Frontal cortex (tissue), 4 donors: Measurements from ENCODE around the gene BCCIP. TPM values are rescaled to one million over a fixed set of nuclear protein-coding genes. Genes with fewer than 3 reads are reported as not detected.

Source experiments
- DNase-seq, 2 donors: peaks; one replicate each; pipeline ENCODE4 v3.0.0; 2012; ENCODE audit warnings: low spot score in 2 of 2
- FAIRE-seq: peaks from 2 replicates; lab custom pipeline; 2012; peaks lifted over from hg19 to GRCh38; lab: Jason Lieb, UNC
- total RNA-seq: library from RNA; depleted of rRNA; stranded (reverse); fragments of >200 nt; gene quantifications from one replicate; pipeline ENCODE4 v1.2.3, GENCODE V29; 2014
- donor health status: control.
- donor health status: control.
- donor health status: control.

The BCCIP gene
- total RNA-seq = 35.9 TPM

DNA sequence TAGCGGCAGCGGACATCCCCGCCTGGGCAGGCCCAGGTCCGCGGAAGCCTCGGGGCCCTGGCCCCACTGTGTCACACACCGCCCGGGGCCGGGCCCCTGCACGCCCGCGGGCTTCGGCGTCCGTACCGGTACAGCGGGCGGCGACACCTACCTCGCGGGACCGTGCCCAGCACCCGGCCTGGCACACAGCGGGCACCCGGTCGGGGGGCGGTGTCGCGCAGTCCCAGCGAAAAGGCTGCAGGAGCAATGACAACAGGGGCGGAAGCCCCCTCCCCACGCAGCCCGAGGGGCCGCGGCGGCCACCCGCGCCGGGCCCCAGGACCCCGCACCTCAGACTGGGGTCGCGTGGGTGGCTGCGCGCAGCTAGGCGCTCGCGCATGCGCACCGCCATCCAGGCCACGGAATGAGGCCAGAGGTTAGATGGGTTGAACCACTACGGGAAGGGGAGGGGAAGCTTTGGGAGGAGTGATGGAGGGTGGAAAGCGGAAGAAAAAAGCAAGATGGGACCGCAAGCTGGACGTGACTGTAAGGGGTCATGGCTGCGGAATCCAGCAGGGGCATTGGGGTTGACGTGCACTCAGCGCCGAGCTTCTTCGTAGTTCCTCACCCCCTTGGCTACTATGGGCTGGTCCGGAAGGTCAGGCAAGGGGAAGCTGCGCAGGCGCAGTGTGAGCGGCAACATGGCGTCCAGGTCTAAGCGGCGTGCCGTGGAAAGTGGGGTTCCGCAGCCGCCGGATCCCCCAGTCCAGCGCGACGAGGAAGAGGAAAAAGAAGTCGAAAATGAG lies at the start of gene BCCIP, which contains the start of gene UROS:
Gene BCCIP, plus strand, starts transcription at position 669 of the 785 bp plus-strand sequence. Its CDS starts 12 bp downstream, at position 681.
Gene UROS, minus strand, starts transcription at position 381 of the 785 bp plus-strand sequence. CDS start 6,759 bp downstream, outside the sequence.
- no peak for FAIRE-seq
- peak; percentile 89 to 93 for DNase-seq

- FAIRE-seq = no peak
Observed at GRCh38 chr10:125773687-125774543, 49.4 kb upstream of the BCCIP start.

DNA sequence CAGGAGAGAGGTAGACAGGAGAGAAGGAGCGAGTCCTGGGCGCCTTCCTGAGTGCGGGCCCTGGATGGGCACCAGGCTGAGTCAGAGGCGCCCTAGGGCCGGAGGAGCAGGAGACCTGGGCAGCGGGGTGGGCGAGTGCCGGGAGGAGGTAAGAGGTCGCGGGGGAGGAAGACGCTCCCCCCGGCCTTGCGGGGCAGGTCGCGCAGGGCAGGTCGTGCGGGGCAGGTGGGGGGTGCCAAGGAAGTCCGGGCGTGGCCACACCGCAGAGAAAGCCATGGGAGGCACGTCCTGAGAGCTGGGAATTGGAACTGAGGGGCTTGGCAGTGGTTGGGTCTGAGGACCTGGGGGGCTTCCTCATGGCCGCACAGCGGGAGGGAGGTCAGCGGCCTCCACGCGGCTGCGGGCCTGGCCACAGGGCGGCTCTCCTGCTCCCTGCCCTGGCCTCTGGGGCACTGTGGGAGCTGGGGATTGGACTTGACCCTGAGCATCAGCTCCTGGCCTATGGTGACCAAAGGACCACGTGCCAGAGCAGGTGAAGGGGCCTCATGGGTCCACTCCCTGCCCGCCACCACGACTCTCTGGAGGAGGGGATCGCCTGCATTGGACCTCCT lies 48.7 kb upstream of the BCCIP start:
- FAIRE-seq = no peak
- no peak for DNase-seq

More at GRCh38 chr10:125773687-125774543, 49.4 kb upstream of the BCCIP start:
- no peak for DNase-seq

DNA sequence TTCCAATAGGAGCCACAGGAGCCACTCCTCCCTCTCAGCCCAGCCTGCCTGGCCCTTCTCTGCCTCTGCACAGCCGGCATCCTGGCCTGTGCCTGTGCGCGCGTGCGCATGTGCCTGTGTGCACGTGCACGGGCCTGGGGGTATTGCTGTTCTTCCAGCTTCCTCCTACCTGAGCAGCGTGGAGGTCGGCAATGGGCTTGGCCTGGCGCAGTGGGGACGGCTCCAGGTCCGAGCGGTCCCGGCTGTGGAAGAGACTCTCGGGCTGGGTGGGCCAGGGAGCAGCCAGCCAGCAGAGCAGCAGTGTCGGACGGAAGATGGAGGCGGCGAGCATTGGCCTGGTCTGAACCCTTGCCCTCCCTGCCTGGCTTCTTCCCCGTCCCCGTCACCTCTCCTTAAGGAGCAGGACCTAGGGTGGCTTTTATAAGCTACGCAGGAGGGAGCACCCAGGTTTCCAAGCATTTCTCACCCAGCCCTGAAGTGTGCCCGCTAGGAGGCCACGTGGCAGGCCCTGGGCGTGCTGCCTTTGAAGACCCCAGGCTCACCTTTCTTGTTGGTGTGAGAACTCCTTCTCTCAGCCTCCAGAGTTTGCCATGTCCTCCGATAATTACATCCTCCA lies 47.7 kb upstream of the BCCIP start, which contains the start of gene MMP21:
Gene MMP21, minus strand, starts transcription at position 331 of the 616 bp plus-strand sequence. Its CDS starts 0 bp downstream, at position 331.
- no peak for DNase-seq

DNA sequence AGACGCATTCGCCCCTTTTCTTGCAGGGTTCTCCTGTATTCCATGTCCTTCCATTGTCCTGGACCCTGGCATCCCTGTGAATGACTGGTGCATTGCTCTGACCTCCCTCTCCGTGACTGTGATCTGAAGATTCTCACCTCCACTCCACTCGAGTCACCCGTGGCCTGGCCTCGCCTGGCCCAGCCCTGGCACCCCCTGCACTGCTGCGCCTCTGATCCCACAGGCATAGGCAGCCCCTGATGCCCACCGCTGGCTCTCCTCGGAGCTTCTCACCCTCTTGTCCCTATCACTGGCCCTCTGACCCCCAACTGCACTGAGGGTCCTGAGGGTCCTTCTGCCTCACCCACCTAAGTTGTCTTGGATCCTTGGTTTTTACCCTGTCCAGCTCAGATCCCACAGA lies 45.5 kb upstream of the BCCIP start:
- FAIRE-seq (no peak), DNase-seq (no peak)

More for the DNA sequence above, 47.7 kb upstream of the BCCIP start, which contains the start of gene MMP21:
- no peak for FAIRE-seq

DNA sequence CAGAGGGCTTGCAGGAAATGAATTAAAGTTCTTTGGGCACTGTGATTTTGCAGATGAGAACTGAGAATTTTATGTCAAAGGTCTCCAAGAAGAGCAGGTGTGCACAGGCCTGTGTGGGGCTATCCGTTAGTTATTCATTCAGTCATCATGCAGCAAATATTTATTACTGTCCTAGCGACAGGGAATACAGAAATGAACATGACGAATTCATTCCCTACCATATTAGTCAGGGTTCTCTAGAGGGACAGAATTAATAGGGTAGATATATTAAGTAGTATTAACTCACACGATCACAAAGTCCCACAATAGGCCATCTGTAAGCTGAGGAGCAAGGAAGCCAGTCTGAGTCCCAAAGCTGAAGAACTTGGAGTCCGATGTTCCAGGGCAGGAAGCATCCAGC lies 44.8 kb upstream of the BCCIP start:
- DNase-seq (no peak), FAIRE-seq (no peak)

DNA sequence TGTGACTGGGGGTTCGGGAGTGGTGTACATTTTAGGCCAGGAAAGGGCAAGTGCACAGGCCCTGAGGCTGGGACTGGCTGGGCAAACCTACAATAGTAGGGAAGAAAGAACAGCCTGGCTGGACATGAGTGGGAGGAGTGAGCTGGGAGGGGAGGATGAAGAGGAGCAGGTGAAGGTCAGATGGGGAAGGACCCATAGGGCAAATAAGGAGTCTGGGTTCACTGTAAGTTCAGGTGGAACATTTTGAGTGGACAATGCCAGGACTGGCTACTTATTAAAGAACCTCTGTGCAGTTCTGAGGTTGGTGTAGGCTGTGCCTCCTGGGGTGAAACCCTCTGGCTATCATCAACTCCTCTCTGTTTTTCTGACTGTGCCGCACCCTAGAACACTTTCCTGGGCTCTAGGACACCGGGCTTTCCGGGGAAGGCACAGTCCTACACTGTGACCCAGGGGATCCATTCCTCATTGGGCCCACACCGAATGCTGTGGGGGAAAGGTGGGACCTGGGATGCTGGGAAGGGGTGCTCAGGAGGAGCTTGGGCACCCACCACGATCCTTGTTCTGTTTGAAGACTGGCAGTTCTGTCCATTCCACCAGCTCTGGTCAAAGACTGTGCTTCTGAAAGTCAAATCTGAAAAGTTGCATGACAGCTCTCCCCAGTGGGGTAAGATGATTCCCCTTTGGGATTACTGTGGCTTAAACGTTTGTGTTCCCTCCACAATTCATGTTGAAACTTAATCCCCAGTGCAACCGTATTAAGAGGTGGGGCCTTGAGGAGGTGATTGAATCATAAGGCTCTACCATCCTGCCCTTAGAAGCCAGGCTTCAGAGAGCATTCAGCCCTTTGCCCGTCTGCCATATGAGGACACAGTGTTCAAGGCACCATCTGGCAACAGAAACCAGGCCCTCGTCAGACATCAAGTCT lies 43.7 kb upstream of the BCCIP start:
- FAIRE-seq = no peak
- DNase-seq = no peak

DNA sequence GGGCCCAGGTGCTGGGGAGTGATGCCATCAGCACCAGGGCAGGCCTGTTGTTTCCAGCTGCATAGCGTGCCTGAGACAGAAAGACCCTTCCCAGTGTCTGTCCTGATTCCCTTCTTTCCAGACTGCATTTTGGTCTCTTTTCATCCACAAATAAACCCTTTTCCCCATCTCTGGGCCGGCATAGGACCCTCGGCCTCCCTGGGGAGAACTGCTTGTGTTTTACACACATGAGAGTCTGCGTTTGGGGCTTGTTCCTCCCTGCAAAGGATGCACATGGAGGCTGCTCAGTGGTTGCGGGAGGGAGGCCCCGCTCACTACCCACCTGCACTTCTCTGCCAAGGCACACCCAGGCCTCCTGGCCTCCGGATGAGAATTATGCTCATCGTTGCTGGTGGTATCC lies 42.0 kb upstream of the BCCIP start:
- no peak for FAIRE-seq

GRCh38 chr10:125782054-125782453 lies 41.3 kb upstream of the BCCIP start:
- DNase-seq (no peak), FAIRE-seq (no peak)

More for the DNA sequence above, 42.0 kb upstream of the BCCIP start:
- no peak for DNase-seq

DNA sequence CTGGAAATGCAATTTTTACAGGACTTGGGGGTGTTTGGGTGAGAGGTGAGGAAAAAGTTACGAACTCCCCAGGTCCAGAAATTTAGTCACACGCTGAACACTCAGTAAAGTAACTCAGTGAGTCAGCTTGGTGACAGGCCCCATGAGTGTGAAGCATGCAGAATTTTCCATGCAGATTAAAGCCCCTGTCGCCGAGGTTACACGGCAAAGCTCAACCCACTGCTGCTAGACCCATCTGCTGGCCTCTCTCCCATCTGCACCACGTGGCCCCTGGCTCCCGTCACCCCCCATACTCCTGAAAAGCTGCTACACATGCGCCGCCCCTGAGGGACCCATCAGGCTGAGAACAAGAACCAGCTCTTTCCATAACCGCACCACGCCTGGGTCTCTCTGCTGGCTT lies 40.7 kb upstream of the BCCIP start:
- DNase-seq (no peak), FAIRE-seq (no peak)

GRCh38 chr10:125783408-125783807 lies 39.9 kb upstream of the BCCIP start:
- DNase-seq (no peak), FAIRE-seq (no peak)

DNA sequence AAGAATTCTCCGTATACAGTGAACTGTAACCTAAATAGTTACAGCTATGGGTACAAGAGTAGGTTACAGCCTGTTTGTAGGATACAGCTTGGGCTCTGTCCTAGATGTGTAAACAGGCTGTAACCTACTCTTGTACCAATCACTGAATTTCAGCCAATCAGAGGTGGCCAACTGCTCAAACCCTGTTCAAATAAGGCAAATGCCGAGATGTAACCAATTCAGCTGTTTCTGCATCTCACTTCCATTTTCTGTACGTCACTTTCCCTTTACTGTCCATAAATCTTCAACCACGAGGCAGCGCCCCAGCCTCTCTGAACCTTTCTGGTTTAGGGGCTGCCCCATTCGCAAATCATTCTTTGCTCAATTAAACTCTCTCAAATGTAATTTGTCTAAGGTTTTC lies 39.4 kb upstream of the BCCIP start:
- FAIRE-seq = no peak
- DNase-seq = no peak

- no peak for DNase-seq
- FAIRE-seq = no peak
Observed at GRCh38 chr10:125785791-125786190, 37.6 kb upstream of the BCCIP start.

DNA sequence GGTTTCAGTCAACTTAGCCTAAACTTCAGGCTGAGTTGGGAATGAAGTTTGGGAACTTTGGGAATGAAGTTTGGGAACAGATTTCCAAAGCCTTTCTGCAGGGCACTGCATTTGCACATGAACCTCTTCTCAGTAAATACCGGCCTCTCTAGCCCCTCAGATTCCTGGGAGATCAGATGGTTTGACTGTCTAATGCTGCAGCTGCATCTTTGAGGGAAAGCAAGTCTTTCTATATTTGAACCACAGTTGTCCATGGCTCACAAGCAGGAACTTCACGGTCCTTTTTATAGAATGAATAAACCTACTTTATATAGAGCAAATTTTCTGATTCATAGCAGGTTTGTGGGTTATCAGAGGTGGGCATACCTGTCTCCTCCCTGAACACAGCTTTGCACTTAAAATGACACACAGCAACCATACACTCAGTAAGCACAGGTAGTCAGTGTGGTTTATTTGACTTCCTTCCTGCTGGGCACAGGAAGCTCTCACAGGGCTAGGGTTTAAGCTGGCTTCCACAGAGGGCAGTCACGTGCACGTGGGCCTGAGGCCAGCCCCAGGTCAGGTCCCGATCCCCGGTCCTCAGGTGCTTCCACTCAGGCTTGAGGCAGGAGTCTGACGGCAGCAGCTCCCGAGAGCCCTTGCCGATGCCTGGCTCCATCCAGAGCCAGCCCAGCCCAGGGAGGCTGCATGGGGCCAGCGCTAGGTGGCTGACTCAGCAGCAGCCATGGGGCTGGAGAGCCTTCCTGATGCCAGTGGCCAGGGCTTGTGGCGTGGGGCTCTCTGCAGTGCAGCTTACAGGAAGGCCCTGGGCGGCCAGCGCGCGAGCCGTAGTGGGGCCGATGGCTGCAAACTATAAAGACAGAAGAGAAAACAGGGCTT lies 35.0 kb upstream of the BCCIP start:
- DNase-seq (no peak), FAIRE-seq (no peak)

DNA sequence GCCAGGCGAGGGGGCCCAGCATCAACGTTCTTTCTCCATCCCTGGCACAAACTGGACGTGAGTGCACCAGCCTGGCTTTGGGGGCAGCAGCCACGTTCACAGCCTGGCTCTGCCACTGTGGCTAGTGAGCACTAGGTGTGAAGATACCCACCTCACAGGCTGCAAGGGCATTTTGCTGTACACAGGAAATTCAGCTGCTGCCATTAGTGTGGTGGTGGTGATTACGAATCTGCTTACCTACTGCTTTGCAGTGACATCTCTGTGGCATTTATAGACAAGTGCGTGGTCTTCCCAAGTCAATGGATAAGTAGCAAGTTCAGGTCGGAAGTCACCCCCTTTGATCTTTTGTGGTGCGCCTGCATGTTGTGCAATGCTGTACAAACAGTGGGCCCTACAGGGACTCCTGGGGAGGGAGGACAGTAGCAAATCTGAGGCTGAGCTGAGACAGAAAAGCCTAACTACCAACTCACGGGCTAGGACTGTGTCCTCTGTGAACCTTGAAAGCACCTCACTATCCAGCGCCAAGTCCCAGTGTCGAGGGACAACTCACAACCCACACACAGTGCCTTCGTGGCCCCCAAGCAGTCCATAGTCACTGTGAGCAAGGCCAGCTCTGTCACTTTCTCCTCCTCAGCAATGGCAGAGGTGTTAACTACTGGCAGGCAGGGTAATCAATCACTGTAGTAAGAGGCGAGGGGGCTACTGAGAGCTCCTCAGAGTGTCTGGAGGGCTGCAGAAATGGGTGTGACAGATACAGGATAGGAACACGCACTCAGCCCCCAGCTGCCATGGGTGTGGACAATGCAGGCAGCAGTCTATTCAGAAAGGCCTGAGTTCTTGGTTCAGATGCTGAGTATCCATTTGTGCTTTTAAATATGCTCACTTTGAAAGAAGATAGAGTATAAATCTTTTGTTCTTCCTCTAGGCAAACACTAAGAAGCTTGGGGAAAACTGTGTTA lies 30.7 kb upstream of the BCCIP start:
- DNase-seq (no peak), FAIRE-seq (no peak)

DNA sequence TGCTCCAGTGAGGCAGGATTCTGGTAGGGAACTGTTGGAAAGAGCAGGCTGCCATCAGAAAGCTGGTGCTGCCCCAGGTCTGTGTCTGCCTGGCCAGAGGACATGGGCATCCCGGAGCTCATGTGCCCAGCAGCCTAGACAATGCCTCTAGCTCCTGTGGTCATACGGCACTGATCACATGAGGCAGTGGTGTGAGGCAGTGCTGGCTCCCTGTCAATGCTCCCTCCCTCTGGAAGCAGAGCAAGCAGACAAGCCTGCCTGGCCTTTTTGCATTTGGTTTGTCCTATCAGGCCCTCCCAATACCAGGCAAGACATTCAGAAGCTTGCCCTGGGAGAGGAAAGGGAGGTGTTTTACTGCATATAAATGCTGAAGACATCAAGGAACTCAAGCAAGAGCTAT lies 28.2 kb upstream of the BCCIP start:
- DNase-seq (peak; percentile 55 to 63), FAIRE-seq (no peak)
